ENCODE measurements around the gene RMND5B.

GRCh38 chr5:178199581-178200434, 69.0 kb downstream of the RMND5B start:
- TF ChIP-seq CTCF (IDR thresholded peaks at IDR 0.05) (no peak), POLR2A (IDR thresholded peaks at IDR 0.05) (no peak)
